Activated T-helper 2 cell treated with anti-CD3 and anti-CD28 coated beads, Interferon-gamma antibody, Interleukin-2, Interleukin-4, amounts not matched to agents 10 μg/mL and 5 μg/mL and 100 μg/mL, durations not matched to agents 14 hours and 24 hours and 36 hours (primary cell): ENCODE results near the gene GDPGP1. TPM values are rescaled to one million over a fixed set of nuclear protein-coding genes. Genes with fewer than 3 reads are reported as not detected.
A peak's percentile ranks its signal among the peaks of the same experiment; 100 is the strongest.
"Not testable (repeated sequence)": the region's sequence is repeated elsewhere in the genome, so short reads cannot be mapped to it uniquely, and the experiment has no call there.

Source experiments
- DNase-seq: peaks from one replicate; pipeline ENCODE4 v3.0.0; 2021; ENCODE audit warnings: low spot score
- H3K27ac Mint-ChIP-seq: one replicate; pipeline ENCODE4 v1.8.0; 2021; ENCODE audit warnings: mixed read lengths
- H3K27me3 Mint-ChIP-seq: one replicate; pipeline ENCODE4 v1.8.0; 2021; ENCODE audit warnings: low read depth, mixed read lengths
- H3K36me3 Mint-ChIP-seq: one replicate; pipeline ENCODE4 v1.8.0; 2021; ENCODE audit warnings: low read depth, mixed read lengths
- H3K4me1 Mint-ChIP-seq: one replicate; pipeline ENCODE4 v1.8.0; 2021; ENCODE audit warnings: low read depth, mixed read lengths
- H3K4me3 Mint-ChIP-seq: one replicate; pipeline ENCODE4 v1.8.0; 2021; ENCODE audit warnings: low read depth, mild to moderate bottlenecking, moderate library complexity, mixed read lengths
- H3K9me3 Mint-ChIP-seq: one replicate; pipeline ENCODE4 v1.8.0; 2021; ENCODE audit warnings: mixed read lengths
- intact Hi-C: fragments of 100-400 bp; cut with micrococcal nuclease; formaldehyde crosslinking; loops from one replicate; pipeline ENCODE4 v1.15.1; 2023
- total RNA-seq: library from RNA; stranded (reverse); gene quantifications from 2 replicates; pipeline ENCODE4 v1.2.3, GENCODE V29; 2022

The GDPGP1 gene
- total RNA-seq, 1 donor from 2014 or later = 12.0 TPM

DNA sequence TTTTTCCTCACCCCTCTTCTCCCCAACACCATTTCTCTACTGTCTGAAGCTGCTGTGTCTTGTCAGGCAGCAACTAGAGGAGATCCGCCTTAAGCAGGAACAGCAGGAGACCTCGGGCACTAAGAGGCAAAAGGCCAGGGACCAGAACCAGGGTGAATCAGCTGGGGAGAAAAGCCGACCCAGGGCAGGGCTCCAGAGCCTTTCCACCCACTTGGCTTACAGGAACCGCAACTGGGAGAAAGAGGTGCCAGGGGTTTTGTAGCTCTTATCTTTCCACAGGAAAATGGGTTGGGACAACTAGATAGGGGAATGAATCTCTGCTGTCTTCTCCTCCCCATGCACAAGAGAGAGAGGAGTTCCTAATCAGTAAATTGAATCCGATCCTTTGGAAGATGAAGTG, 28.4 kb downstream of the GDPGP1 start:
- H3K27me3 Mint-ChIP-seq = no peaks in the 10 kb centered on the region
- no peaks in the 10 kb centered on the region for H3K9me3 Mint-ChIP-seq
- intact Hi-C loops = no loop called here
- peaks cover 31% of the 10 kb centered on the region for H3K4me1 Mint-ChIP-seq
- no peak overlapping the region for H3K27ac Mint-ChIP-seq
- peaks cover 16% of the 10 kb centered on the region for H3K36me3 Mint-ChIP-seq
- no peak overlapping the region for H3K4me3 Mint-ChIP-seq
- DNase-seq = no peak

DNA sequence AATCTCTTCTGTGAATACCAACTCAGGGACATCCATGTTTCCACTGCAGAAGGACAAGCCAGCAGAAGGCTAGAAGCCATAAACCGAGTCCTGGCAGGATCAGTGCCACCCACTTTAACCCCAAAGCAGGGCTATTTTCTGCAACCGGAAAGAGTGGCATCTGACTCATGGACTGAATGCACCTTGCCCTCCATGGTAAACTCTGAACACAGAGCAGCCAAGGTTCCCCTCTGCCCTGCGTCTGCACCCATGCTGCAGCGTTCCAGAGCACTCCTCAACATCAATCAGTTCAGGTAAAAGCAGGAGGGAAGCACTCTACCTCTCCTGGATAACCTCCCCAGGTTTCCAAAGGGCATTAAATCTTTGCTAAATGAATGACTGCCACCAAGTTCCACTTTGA, 30.7 kb downstream of the GDPGP1 start:
- DNase-seq = no peak
- Mint-ChIP-seq H3K27me3 (no peaks in the 10 kb centered on the region), H3K27ac (peak overlapping the region; percentile 96), H3K4me1 (peaks cover 33% of the 10 kb centered on the region), H3K36me3 (peaks cover 32% of the 10 kb centered on the region), H3K4me3 (peak overlapping the region; percentile 97), H3K9me3 (no peaks in the 10 kb centered on the region)
- intact Hi-C loops = loop anchor here (1.0 kb wide), 2 partner anchors 15 to 30 kb away; partner anchors contain the start of genes GDPGP1 and TTLL13

DNA sequence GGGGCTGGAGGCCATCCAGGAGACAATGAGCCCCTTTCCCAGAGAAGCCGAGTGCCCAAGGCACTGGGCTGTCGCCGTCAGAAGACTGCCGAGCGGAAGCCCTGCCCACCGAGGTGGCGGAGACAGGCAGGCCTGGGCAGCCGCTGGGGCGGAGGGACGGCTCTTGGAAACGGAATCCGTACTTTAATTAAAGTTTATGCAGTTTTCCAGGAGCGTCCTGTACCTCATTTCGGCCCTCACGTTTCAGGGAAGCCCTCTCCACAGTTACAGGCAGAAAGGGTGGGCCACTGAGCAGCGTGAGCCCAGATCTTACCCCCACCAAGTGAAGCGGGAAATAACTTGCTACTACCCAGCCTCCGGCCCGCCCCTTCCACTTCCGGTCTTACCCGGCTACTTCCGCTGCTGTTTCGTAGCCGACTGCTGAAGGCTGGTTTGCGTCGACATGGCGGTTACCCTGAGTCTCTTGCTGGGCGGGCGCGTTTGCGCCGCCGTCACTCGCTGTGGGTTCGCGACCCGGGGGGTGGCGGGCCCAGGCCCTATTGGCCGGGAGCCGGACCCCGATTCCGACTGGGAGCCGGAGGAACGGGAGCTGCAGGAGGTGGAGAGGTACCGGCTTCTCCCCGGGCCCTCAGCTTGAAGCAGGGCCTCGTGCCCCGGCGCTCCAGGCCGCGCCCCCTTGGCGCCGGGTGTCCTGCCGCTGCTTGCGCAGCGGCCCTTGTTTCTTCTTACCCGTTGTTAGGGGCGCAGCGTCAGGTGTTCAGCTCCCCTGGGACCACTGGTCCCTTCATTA, 31.5 kb downstream of the GDPGP1 start, which contains the start of gene NGRN:
NGRN (plus strand) TSS at position 402 of the 790 bp plus-strand sequence; CDS start at position 443, 41 bp downstream.
- intact Hi-C loops = loop anchor here (1.0 kb wide), 2 partner anchors 16 to 31 kb away; partner anchors contain the start of genes GDPGP1 and TTLL13
- no peaks in the 10 kb centered on the region for H3K27me3 Mint-ChIP-seq
- peak within 1 kb of the TSS; percentile 97 for H3K4me3 Mint-ChIP-seq
- peak; percentile 91 for DNase-seq
- H3K36me3 Mint-ChIP-seq = peaks cover 40% of the 10 kb centered on the region
- peaks cover 36% of the 10 kb centered on the region for H3K4me1 Mint-ChIP-seq
- peak within 1 kb of the TSS; percentile 96 for H3K27ac Mint-ChIP-seq
- no peaks in the 10 kb centered on the region for H3K9me3 Mint-ChIP-seq

DNA sequence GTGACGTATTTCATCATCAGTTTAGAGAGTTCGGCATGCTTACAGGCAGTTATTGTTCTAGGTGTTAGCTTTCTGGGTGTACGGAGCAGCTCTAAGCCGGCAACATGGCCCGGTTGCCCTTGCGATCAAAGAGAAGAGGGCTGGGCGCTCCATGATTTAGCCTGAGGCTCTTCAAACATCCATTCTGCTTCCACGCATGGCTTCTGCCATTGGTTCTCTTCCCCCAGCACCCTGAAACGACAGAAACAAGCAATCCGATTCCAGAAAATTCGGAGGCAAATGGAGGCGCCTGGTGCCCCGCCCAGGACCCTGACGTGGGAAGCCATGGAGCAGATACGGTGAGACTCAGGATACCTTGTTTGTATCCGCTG, 32.0 kb downstream of the GDPGP1 start:
- Mint-ChIP-seq H3K9me3 (no peaks in the 10 kb centered on the region), H3K27ac (peak overlapping the region; percentile 96), H3K36me3 (peaks cover 44% of the 10 kb centered on the region), H3K27me3 (no peaks in the 10 kb centered on the region), H3K4me1 (peaks cover 41% of the 10 kb centered on the region), H3K4me3 (peak overlapping the region; percentile 97)
- DNase-seq = peak; percentile 51
- intact Hi-C loops = no loop called here

DNA sequence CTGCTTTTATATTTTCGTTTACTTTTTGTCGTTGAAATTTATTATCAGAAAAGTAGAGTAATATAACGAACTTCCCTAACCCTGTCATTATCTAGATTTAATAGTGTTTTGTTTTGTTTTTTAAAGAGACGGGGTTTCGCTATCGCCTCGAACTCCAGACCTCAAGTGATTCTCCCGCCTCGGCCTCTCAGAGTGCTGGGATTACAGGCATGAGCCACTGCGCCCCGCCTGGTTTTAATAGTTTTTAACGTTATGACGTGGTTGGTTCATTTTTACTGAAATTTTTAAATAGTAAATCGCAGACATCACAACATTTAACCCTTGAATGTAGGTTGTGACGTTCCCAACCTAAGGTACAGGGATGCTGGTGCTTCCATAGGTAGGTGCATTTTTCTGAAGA, 32.5 kb downstream of the GDPGP1 start:
- Mint-ChIP-seq H3K27ac (peak overlapping the region; percentile 96), H3K36me3 (peaks cover 48% of the 10 kb centered on the region), H3K9me3 (no peaks in the 10 kb centered on the region), H3K27me3 (no peaks in the 10 kb centered on the region), H3K4me3 (peak overlapping the region; percentile 97), H3K4me1 (peaks cover 45% of the 10 kb centered on the region)
- no peak for DNase-seq
- intact Hi-C loops = no loop called here

DNA sequence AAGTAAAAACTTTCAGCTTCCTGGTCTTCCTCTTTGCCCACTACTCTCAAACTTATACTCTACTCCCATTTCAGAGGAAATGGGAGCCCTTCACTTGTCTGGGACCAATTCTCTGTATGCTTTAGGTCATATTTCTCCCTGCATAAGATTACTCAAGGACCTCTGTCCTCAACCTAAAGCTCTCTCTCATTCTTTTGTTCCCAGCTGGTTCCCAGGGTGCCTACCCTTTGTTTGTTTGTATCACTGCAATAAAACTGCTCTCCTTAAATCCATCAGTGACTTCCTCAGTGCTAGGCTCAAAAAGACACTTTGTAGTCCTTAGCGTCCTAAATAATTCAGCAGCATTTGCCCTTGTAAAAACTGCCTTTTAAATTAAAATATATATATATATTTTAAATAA, 34.4 kb downstream of the GDPGP1 start:
- Mint-ChIP-seq H3K4me1 (peaks cover 51% of the 10 kb centered on the region), H3K9me3 (no peaks in the 10 kb centered on the region), H3K36me3 (peaks cover 67% of the 10 kb centered on the region), H3K27ac (peak overlapping the region; percentile 5), H3K27me3 (no peaks in the 10 kb centered on the region), H3K4me3 (peak overlapping the region; percentile 68)
- DNase-seq = no peak
- intact Hi-C loops = no loop called here

DNA sequence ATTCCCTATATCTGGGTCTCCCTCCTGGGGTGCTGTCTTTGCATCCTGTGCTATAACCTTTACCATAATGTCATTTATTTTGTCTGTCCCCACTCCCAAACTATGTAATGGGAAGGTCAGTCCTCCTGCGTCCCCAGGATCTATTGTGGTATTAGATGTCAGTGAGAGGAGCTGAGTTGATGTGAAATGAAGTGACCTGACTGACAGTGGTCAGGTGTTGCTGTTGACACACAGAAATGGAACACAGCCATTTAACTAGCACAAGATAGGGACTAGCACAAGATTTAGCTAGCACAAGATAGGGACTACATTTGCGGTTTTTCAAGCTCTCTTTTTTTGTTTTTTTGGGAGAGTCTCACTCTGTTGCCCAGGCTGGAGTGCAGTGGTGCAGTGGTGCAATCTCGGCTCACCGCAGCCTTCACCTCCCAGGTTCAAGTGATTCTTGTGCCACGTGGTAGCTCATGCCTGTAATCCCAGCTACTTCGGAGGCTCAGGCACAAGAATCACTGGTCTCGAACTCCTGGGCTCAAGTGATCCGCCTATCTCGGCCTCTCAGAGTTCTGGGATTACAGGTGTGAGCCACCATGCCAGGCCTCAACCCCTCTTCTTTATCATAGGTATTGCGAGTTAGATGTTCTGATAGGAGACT, 36.6 kb downstream of the GDPGP1 start:
- no peaks in the 10 kb centered on the region for H3K9me3 Mint-ChIP-seq
- H3K27me3 Mint-ChIP-seq = no peaks in the 10 kb centered on the region
- peaks cover 74% of the 10 kb centered on the region for H3K36me3 Mint-ChIP-seq
- no peak for DNase-seq
- peaks cover 41% of the 10 kb centered on the region for H3K4me1 Mint-ChIP-seq
- H3K4me3 Mint-ChIP-seq = no peak overlapping the region
- intact Hi-C loops = no loop called here
- H3K27ac Mint-ChIP-seq = peak overlapping the region; percentile 3

DNA sequence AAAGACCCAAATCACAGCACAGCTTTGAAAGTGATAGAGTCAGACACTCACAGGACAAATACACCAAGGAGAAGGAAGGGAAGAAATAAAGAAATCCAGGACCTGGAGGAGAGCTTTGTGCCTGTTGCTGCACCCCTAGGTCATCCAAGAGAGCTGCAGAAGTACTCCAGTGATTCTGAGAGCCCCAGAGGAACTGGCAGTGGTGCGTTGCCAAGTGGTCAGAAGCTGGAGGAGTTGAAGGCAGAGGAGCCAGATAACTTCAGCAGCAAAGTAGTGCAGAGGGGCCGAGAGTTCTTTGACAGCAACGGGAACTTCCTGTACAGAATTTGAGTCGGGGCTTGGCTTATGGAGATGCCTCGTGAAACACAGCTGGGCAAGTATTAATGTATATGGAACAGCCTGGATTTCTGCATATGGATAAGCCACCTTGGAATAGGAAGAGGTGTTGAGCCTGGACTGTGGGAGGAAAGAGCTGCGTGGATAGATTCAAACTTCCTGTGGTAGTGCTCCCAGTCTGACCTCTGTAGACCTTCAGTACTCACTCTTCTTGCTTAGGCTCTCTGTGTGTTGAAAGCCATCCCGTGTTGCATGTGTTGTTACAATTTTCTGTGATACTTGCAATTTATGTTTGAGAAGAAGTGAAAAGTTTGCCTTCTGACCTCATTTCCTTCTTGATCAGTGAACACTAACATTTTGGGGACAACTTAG, 37.6 kb downstream of the GDPGP1 start:
- DNase-seq = no peak
- Mint-ChIP-seq H3K4me3 (no peak overlapping the region), H3K9me3 (no peaks in the 10 kb centered on the region), H3K27ac (no peak overlapping the region), H3K4me1 (peaks cover 39% of the 10 kb centered on the region), H3K36me3 (peaks cover 69% of the 10 kb centered on the region), H3K27me3 (no peaks in the 10 kb centered on the region)
- intact Hi-C loops = no loop called here

DNA sequence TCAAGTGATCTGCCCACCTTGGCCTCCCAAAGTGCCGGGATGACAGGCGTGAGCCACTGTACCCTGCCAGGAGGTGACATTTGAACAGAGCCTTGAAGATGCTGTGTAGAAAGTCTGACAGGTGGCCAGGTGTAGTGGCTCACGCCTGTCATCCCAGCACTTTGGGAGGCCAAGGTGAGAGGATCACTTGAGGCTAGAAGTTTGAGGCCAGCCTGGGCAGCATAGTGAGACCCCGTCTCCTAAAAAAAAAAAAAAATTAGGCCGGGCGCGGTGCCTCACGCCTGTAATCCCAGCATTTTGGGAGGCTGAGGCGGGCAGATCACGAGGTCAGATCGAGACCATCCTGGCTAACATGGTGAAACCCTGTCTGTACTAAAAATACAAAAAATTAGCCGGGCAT, 44.5 kb downstream of the GDPGP1 start:
- H3K27ac Mint-ChIP-seq, DNase-seq, H3K4me3 Mint-ChIP-seq, intact Hi-C loops, H3K9me3 Mint-ChIP-seq, H3K4me1 Mint-ChIP-seq, H3K27me3 Mint-ChIP-seq: not testable (repeated sequence)
- peaks cover 13% of the 10 kb centered on the region for H3K36me3 Mint-ChIP-seq

DNA sequence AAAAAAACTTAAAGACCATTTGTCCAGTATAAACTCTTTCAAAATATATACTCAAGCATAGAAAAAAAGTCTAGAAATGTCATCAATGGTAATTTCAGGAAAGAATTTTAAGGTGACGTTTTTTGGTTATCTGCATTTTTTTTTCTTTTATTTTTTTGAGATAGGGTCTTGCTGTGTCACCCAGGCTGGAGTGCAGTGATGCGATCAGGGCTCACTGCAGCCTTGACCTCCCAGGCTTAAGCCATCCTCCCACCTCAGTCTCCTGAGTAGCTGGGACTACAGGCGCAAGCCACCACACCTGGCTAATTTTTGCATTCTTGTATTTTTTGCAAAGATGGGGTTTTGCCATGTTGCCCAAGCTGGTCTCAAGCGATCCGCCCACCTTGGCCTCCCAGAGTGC, 46.7 kb downstream of the GDPGP1 start:
- H3K27me3 Mint-ChIP-seq, intact Hi-C loops, H3K36me3 Mint-ChIP-seq, H3K27ac Mint-ChIP-seq, H3K4me3 Mint-ChIP-seq, DNase-seq, H3K9me3 Mint-ChIP-seq, H3K4me1 Mint-ChIP-seq: not testable (repeated sequence)

DNA sequence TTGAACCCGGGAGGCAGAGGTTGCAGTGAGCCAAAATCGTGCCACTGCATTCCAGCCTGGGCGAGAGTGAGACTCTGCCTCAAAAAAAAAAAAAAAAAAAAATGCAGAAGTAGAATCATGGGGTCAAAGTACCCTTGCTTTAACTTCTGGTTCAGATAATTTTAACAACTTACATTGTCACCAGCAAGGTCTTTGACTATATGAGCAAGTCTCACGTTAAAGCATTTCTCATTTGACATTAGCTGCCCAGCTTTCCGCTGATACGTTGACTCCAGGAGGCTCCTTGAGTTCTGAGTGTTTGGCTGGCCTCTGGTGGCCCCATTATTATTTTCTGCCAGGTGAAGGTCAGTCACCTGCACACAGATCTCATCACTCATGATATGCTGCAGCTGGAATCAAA, 47.6 kb downstream of the GDPGP1 start:
- DNase-seq, H3K4me3 Mint-ChIP-seq, H3K27ac Mint-ChIP-seq, H3K4me1 Mint-ChIP-seq, H3K36me3 Mint-ChIP-seq, H3K27me3 Mint-ChIP-seq, H3K9me3 Mint-ChIP-seq, intact Hi-C loops: not testable (repeated sequence)

DNA sequence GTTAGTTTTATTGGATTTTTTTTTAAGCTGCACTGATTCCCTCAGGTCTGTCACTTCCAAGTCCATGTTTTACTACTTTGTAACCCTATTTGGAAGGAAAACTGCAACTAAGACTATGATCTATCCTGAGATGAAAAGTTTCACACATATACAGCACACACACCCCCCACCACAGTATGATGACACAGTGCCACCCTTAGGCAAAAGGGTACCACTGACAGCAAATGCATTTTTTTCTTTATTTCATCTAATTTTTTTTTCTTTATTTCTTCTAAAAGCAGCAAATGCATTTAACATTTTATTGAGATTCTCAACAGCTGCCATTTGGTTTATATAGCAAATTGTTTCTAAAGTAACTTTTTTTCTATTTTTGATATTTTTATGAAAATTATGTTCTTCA, 52.7 kb downstream of the GDPGP1 start:
- H3K36me3 Mint-ChIP-seq = no peaks in the 10 kb centered on the region
- DNase-seq = no peak
- H3K27me3 Mint-ChIP-seq = peaks cover 2% of the 10 kb centered on the region
- no peaks in the 10 kb centered on the region for H3K9me3 Mint-ChIP-seq
- intact Hi-C loops = loop anchor here (5.0 kb wide), 1 partner anchor 144 kb away; no protein-coding TSS in a partner anchor
- H3K4me1 Mint-ChIP-seq = peaks cover 1% of the 10 kb centered on the region
- H3K4me3 Mint-ChIP-seq = no peak overlapping the region
- no peak overlapping the region for H3K27ac Mint-ChIP-seq
